HG03521 (cell line): Measurements from ENCODE around the gene DLGAP5.

Experiments
- ATAC-seq: cut with Tn5 transposase; IDR thresholded peaks from one replicate; pipeline ENCODE4 v1.9.1; 2021; ENCODE audit warnings: mild to moderate bottlenecking, moderate library complexity; ENCODE audit not compliant: unreplicated experiment

Gene DLGAP5, protein sequence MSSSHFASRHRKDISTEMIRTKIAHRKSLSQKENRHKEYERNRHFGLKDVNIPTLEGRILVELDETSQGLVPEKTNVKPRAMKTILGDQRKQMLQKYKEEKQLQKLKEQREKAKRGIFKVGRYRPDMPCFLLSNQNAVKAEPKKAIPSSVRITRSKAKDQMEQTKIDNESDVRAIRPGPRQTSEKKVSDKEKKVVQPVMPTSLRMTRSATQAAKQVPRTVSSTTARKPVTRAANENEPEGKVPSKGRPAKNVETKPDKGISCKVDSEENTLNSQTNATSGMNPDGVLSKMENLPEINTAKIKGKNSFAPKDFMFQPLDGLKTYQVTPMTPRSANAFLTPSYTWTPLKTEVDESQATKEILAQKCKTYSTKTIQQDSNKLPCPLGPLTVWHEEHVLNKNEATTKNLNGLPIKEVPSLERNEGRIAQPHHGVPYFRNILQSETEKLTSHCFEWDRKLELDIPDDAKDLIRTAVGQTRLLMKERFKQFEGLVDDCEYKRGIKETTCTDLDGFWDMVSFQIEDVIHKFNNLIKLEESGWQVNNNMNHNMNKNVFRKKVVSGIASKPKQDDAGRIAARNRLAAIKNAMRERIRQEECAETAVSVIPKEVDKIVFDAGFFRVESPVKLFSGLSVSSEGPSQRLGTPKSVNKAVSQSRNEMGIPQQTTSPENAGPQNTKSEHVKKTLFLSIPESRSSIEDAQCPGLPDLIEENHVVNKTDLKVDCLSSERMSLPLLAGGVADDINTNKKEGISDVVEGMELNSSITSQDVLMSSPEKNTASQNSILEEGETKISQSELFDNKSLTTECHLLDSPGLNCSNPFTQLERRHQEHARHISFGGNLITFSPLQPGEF

DNA sequence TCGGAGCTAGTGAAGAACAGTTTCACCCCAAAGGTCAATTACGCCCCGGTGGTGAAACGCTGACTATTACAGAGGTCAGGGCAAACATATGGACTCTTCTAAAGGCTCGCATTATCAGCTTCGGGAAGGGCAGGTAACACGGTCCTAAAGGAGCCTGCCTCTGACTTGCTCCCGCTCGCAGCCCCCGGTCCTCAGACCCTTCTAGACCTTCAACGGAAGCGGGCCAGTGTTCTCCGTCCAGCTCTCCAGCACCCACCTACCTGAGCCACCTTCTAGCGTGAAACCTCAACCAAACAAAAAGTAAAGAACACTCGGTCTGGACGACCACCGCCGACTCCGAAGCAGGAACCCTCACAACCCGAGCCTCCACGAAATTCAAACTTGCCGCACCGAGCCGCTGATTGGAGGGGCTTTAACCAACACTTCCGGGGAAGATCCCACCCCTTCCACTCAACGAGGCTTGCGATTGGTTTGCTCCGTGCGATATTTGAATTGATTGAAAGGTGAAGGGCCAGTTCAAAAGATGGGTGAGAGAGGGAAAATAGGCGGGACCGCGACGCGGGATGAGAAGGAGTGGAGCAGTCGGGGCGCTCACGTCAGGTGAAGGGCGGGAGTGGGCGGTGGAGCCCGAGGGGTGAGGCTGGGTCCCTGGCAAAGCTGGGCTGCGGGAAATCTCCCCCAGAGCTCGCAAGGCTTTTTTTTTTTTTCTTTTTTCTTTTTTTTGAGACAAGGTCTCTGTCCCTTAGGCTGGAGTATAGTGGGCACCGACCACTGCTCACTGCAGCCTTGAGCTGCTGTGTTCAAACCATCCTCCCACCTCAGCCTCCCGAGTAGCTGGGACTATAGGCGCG is at the start of gene DLGAP5:
Gene DLGAP5, minus strand, starts transcription at position 383 of the 851 bp plus-strand sequence. CDS start 2,406 bp downstream, outside the sequence.
- peak; percentile 96 for ATAC-seq

DNA sequence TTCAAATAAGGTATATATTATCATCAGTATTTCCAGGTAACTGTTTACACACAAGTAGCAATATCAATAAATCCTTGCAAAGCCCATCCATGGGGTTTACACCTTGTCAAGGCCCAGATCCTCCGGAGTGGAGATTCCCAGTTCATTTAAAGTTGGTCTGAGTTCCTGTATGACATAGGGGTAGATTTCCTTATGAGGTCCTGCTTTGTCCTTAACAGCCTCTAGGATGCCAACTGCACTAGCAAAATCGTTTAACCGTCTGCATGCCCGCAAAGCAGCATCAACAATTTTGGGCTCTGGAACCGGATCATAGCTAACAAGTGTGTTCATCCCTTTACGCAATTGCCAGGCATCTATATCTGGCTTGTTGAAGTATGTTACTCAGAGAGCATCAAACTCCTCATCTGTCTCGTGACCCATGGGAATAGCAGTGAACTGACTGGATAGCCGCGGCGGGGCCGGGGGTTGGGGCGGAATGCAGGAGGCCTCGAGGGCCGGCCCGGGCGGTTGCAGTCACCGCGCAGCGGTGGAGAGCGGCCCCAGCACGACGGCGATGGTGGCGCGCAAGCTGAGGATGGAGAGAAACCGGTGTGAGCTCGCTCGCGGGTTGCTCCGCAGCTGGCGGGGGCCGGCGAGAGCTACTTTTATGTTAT is 49.3 kb upstream of the DLGAP5 start:
- no peak for ATAC-seq

DNA sequence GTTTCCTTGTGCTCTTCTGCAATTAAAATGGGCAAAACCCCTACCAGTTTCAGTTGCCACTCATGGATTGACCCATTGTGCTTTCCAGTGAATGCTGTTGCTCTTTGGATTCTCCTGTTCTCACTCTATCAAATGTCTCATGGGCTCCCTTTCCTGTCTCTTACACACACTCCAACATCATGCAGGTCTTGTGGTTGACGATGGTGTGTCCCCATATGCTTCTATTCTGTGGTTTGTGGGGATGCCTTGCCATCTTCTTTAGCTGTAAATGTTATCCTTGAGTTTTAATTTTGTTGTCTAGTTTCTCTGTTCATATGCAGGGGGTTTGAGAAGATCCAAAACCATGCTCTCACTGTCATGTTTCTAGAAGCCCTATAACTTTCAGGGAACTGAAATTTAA is 47.9 kb upstream of the DLGAP5 start:
- ATAC-seq = no peak

DNA sequence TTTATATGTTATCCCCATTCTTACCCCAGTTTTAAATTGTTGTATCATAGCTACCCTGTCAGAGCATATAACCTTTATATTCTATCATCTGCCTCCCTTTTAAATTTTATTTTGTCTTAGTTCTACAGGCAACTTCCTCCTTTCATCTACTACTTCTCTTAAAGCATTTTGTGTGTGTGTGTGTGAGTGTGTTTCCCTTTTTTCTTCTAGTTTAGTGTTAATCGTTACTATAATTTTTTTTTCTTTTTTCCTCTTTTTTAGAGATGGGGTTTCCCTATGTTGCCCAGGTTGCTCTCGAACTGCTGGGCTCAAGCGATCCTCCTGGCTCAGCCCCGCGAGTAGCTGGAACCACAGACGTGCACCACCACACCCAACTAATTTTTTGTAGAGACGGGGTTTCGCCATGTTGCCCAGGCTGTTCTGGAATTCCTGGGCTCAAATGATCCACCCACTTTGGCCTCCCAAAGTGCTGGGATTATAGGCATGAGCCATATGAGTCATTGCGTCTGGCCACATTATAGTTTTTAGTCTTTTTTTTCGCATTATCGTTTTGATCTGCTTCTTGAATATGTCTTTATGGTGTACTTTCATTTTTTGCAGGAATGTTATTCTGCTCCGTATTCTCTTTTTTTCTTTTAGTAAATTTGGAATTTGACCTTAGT is 46.8 kb upstream of the DLGAP5 start:
- no peak for ATAC-seq

DNA sequence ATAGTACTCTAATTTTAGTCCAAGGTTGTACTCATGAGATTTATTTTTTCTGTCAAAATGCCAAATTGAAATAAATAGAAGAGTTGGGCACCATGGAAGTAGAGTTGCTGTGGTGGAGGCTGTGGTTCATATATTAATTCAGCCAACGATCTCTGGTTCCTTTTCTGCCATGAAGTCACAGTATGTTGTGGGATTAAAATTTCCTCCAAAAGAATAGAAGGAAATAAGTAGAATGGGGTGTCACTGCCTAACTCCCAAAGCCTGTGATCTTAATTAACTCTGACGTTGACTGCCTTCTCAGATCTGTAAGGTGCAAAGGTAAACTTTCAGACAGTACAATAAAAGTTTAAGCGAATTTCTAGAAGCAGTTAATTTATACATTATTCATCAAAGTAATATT is 42.2 kb upstream of the DLGAP5 start:
- no peak for ATAC-seq

DNA sequence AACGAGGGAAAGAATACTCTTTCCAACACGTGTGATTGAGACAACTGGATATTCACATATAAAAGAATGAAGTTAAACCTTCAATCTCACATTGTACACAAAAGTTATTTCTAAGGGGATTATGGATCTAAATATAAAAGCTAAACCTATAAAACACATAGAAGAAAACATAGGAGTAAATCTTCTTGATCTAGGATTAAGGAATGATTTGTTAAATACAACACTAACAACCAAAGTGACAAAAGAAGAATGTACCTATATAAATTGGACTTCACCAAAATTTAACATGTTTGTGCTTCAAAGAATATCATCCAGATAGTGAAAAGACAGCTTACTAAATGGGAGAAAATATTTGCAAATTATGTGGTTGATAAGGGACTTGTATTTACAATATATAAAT is 36.9 kb upstream of the DLGAP5 start:
- no peak for ATAC-seq

DNA sequence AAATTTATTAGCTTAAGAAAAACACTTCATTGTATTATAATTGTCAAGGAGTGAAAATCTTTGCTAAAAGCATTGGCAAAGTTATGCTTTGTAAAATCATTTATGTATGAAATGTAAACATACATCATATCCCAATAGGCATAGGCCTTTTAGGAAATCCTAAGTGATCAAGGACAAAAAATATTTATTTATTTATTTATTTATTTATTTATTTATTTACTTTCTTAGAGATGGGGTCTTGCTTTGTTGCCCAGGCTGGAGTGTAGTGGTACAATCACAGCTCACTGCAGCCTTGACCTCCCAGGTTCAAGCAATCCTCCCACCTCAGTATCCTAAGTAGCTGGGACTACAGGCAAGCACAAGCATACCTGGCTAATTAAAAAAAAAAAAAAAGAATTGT is 32.0 kb upstream of the DLGAP5 start:
- no peak for ATAC-seq

DNA sequence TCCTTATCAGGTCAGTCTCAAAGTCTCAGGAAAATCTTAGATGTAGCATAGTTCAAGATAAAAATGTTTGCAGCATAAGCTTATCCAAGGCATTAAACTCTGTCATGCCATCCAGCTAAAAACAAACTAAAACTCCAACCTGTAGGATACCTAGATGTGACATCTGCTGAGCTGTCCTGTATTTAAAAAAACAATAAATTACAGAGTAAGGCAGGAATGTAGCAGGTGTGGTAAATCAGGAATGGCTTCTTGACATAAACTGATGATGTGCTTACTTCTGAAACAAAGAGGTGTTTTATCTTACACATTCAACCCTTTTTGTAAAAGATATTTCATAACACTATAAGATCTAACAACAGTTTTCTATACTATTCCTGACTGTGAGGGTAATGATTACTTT is 30.6 kb upstream of the DLGAP5 start:
- no peak for ATAC-seq

DNA sequence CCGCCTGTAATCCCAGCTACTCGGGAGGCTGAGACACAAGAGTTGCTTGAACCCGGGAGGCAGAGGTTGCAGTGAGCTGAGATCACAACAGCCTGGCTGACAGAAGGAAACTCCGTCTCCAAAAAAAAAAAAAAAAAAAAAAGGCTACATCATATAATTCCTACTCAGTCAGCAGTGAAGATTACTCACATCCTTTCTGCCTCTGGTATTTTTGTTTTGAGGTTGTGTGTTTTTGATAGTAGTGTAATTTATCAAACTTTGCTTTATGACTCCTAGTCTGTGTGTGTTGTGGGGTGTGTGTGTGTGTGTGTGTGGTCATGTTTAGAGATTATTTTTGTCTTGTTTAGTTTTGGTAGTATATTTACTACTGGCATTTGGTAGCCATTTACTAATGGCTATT is 29.8 kb upstream of the DLGAP5 start:
- ATAC-seq = no peak

DNA sequence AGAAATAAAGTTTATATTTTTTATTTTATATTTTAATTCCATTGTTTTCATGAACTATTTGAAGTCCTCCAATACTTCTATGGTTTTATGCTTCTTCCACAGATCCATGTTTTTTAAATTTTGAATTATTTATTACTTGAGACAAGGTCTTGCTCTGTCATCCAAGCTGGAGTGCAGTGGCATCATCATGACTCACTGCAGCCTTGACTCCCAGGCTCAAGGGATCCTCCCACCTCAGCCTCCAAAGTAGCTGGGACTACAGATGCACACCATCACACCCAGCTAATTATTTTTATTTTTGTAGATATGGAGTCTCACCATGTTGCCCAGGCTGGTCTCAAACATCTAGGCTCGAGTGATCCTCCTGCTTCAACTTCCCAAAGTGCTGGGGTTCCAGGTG is 28.8 kb upstream of the DLGAP5 start:
- no peak for ATAC-seq

DNA sequence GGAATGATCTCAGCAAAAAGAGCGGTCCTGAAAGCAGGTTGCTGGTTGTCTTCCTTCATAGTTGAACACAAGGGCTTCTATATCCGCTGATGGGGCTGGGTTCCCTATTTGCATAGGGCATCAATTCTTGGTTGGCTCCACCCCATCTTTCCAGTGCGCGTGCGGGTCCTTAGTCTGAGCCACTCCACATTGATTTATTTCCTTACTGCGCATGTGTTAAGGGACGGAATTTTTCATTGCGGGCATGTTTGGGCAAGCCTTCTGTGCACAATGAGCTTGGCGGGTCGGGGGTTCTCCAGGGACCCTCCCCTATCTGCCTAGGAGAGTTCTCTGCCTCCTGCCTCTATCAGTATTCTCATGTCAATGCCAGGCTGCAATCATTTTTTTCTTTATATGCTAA is 21.2 kb upstream of the DLGAP5 start:
- no peak for ATAC-seq

DNA sequence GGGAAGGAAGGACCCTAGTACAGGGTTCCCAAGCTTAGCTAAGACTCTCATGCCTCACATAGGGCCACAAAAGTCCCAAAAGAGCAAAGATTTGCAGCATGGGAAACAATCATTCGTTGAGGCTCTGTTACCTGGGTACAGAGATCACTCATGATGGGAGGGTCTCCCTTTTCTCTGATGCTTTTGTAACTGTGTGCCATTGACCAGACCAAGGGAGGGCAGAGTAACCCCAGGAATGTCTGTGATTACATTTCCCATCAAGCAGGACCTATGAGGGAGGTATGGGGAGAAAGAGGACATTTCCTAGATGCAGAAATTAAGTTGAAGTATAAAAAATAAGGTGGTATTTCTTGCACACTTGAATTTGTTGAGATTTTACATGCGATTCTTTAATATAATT is 16.4 kb upstream of the DLGAP5 start:
- no peak for ATAC-seq

DNA sequence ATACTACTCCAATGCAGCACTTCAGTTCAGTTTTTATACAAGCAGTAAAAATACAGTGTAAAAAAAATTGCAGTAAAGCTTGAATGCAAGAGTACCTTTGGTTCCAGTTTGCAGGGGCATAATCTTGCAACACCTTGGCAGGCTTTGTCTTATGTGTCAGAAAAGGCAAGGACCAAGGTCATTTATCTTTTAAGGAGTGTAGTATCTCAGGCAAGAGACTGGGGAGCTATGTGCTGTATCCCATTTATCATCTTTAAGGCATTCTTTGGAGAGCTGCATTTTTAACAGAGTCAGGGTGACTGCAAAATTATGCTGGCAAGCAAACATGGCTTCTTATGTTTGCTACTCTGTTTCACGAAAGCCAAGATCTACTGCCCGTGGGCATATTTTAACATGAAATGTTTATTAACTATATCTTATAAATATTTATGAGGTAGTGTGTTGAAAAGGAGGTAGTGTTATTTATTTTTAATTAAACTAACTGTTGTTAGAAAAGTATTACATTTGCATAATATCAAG is 14.8 kb upstream of the DLGAP5 start:
- no peak for ATAC-seq

DNA sequence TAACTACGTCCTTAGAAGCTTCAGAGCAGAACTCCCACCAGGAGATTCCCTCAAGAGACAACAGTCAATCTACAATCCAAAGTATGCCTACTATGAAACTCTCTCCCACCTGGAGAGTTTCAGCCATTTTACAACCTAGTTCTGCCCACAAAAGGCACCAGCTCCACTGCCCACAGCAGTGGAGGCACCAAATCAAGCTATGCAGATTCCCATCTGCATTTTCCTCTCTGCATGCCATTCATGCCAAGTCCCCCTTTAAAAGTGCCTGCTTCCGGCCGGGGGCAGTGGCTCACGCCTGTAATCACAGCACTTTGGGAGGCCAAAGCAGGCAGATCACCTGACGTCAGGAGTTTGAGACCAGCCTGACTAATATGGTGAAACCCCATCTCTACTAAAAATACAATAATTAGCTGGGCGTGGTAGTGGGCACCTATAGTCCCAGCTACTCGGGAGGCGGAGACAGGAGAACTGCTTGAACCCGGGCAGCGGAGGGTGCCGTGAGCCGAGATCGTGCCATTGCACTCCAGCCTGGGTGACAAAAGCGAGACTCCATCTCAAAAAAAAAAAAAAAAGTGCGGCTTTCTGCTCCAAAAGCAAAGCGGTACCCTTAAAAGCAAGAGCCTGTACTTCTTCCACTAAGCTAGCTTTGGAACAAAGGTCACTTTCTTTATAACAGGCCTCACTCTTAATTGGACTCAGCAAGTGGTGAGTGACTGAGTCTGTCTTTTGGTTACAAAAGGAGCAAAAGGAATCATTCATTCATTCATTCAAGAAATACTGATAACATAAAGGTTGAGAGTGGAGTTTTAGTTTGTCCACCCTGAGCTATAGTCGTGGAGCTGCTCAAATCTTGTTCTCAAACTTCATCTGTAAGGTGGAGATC is 10.1 kb upstream of the DLGAP5 start:
- ATAC-seq = no peak

DNA sequence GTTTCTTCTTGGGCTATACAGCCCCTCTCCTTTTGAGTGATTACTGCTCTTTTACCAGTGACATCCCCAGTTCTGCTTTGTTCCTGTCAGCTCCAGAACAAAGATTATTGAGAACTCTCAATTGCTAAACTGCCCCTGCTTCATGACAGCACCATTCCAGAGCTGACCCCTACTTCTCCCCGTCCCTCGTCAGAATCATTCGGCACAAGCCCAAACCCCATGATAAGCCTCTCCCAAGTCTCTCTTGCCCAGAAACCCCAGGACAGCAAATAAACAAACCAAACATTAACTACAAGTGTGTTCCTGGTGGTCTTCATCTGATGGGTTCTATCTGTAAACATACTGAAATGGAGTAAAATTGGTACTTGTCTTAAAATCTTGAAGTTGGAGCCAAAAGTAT is 9.3 kb upstream of the DLGAP5 start:
- ATAC-seq = no peak

DNA sequence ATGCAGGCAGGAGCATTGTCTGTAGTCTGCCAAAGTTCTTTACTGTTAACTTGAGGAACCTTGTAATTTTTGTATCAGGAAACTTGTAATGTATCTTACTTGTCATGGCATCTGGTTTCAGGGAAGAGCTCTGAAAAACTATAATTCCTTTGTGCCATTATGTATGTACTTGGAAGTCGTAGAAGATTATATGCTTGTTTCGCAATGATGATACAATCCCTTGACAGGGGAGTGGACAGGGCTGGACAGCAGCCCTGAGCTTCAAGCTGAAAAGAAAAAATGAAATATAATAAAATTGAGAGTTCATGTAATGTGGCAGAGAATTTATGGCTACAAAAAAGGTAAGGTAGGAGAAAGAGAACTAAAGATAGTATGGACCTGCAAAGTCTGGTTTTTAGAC is 7.4 kb upstream of the DLGAP5 start:
- ATAC-seq = no peak

DNA sequence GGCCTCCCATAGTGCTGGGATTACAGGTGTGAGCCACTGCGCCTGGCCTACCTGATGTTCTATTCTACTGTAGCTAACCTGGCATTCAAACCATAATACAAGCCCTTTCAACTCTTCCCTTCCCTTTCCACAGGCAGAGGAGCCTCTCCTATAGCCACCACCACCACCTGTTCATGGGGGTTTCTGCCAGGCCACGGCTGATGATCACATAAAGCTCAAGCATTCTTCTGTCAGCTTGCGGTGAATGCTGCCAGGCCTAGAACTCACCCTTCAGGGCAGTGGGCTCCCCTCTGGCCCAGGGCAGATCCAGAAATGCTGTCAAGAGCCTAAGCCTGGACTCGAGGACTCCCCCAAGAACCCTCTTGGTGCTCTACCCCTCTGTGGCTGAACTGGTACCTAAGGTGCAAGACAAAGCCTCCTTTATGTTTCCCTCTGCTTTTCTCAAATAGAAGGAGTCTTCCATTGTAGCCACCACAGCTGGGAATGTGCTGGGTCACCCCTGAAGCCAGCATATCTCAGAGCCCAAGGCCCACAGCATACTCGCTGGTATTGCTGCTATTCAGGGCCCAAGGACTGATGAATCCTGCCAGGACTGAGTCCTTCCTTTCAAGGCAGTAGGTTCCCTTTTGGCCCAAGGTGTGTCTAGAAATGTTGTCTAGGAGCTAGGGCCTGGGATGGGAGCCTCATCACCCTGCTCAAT is 3.4 kb upstream of the DLGAP5 start:
- no peak for ATAC-seq

DNA sequence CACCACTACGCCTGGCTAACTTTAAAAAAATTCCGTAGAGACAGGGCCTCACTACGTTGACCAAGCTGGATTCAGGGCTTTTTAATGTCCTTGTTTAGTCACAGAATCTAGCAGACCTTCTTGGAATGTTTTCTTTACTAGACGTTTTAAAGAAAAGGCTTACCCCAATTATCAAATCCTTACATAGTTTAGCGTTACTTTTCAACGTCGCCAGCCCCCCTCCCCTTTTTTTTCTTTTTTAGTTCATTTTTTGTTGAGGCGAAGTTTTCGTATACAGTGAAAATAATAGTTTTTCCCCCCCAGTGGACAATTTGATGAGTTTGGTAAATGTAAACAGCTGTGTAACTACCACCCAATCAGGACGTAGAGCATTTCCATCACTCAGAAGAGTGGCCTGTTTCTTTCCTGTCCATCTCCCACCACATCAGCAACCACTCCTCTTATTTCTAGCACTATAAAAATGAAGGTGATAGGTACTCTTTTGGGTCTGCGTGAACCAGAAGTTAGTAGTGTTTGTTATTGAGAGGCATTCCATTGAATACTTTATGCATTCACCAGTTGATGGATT is 753 bp upstream of the DLGAP5 start:
- ATAC-seq = no peak
